GM10847 (cell line): ENCODE data around the gene RTTN.

Experiments used
- POLR2A ChIP-seq: IDR thresholded peaks from 2 replicates; pipeline ENCODE4 v1.6.1; 2011; ENCODE audit not compliant: insufficient read length; ENCODE audit errors: extremely low read depth

RTTN gene

GRCh38 chr18:69996951-69997798 is 208.3 kb downstream of the RTTN start:
- no peak for TF ChIP-seq POLR2A

- no peak for TF ChIP-seq POLR2A
Measured at GRCh38 chr18:69996417-69996816, 209.1 kb downstream of the RTTN start.

DNA sequence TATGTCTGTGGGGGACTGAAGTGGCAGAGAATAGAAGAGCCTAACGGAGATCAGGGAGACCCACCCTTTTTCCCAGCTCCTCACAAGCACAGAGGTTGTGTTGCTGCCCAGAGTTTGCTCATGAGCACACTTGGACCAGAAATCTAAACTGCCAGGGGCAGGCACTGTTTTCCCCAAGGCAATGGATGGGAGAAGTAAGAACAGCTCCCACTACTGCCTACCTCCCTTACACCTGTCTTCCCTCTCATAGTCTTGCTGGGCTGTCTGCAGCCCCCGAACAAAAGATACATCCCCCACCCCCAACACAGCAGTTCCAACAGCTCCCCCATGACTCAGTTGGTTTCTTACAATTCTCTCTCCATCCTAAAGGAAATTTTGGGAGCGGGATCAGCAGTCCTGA is 209.7 kb downstream of the RTTN start:
- no peak for TF ChIP-seq POLR2A

- no peak for TF ChIP-seq POLR2A
Measured at GRCh38 chr18:69992776-69993175, 212.7 kb downstream of the RTTN start.

GRCh38 chr18:69987870-69988269 is 217.6 kb downstream of the RTTN start:
- no peak for TF ChIP-seq POLR2A

- TF ChIP-seq POLR2A = no peak
Measured at GRCh38 chr18:69985239-69985638, 220.2 kb downstream of the RTTN start.

DNA sequence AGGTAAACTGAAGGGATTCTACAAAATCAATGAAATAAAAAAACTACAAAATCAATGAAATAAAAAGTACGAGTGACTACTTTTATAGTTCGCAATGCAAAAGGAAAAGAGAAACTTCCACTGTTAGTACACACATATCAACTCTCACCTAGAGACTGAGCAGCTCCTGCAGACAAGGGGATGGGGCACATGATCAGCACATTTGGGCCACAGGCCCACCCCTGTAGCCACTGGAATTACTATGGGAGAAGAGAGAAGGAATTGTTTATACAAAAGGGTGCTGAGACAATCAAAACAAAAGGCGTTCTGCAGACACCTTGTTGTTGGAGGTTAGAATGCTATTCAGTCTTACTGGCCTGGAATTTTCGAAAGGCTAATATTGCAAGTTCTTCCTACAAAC is 223.1 kb downstream of the RTTN start:
- no peak for TF ChIP-seq POLR2A

DNA sequence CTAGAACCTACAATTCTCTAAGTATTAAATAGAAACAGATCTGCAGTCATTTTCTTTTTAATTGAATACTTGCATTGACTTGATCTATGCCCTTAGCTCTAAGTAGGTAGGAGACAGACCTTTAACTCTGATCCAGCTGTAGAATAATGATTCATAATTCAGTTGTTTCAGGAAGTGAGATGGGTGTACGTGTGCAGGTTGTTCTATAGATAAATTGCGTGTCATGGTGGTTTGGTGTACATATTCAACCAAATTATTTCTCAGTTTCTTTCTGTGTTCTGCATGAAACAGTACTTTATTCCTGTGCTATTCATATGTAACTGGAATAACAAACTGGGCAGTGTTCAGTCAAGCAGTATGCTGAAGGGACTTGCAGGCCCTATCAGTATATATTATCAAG is 223.5 kb downstream of the RTTN start:
- no peak for TF ChIP-seq POLR2A

DNA sequence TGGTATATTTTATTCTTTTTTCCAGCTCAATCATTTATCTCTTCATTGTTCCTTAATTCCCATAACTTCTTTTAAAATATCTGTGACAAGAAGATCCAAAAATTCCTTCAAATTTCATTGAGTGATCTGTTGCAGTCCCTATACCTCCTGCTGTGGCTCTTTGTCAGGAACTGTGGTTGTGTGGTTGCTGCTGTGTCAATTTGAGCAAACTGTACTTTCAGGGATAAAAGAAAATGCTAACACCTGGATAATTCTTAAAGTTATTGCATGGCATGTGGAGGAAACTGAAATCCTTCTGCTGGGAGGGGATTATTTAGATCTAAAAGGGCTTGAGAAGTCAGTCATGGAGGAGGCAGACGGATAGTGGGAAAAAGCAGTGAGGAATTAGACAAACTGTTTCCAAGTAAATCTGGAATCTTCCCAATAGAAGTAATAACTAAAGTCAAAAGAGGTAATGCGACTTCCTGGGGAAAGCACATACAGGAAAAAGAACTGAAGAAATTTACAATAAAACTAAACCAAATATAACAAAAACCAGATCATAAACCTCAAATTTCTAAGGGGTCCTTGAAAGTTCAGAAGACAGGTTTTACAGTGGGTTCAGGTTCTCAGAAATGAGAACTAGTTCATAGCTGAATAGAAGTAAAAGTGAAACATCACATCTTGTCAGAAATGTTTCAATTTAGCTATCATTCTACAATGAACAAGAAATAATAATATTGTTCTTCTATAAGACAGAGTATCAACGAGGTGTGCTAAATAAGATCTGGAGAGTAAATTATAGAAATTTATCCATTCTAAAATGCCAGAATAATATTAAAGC is 224.3 kb downstream of the RTTN start:
- TF ChIP-seq POLR2A = no peak

DNA sequence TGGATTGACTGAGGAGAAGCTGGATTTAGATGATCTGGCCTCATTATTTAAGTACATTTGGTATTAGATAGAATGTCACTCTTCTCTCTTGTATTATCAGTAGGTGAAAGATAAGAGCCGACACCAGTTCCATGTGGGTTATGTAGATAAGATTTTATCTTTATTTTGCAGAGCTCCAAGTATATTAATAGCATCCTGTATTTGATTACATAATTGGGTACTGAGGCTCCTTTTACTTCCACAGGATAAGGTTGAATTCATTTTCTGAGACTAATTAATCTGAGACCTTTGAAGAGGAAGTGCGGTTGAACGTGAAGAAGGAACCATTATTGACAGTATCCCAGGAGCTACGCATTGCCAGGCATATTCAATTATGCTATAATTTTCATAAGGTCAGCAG is 225.0 kb downstream of the RTTN start:
- no peak for TF ChIP-seq POLR2A

- TF ChIP-seq POLR2A = no peak
Measured at GRCh38 chr18:69978732-69979715, 226.5 kb downstream of the RTTN start.

DNA sequence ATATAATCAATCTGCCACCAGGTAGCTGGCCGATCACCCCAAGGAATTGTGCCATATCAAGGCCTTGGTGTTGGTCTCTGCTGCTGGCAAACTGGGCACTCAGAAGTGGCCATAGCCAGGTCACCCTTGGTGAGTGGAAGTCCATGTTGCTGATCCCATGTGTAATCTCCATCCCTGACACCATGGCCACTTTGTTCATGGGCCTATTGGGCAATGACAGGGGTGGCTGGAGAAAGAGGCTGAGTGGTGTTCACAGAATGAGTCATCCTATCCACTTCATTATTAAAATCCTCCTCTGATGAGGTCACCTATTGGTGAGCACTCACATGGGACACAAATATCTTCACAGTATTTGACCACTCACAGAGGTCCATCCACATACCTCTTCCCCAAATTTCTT is 231.1 kb downstream of the RTTN start:
- TF ChIP-seq POLR2A = no peak

DNA sequence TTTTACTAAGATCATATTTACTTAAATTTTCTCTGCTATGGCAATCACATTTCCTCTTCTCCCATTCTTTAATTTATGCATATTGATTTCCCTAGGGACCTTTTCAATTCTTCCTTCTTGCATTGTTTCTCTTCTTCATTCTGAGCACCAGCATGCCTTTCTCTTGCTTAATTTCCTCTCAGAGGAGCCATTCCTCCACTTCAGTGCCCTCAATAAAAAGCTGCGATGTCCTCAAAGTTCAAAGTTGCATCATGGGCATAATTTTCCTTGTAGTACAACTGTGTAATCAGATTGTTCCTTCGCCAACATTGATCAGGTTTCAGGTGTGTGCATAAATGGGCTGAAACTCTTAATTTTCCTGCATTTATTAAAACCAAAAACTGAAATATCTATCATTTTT is 236.0 kb downstream of the RTTN start:
- no peak for TF ChIP-seq POLR2A

- TF ChIP-seq POLR2A = no peak
Measured at GRCh38 chr18:69968039-69968438, 237.4 kb downstream of the RTTN start.

- TF ChIP-seq POLR2A = no peak
Measured at GRCh38 chr18:69963196-69963595, 242.3 kb downstream of the RTTN start.
